Muscle layer of colon (tissue), 2 donors: ENCODE results near the gene ERCC2.

Experiments
- H3K27ac ChIP-seq: one replicate; pipeline ENCODE4 v1.7.0; 2013; ENCODE audit warnings: low read depth, mild to moderate bottlenecking, low read length, moderate library complexity
- H3K27me3 ChIP-seq, 2 donors: one replicate each; pipeline ENCODE4 v1.7.0; 2013; ENCODE audit warnings: low read length in 2 of 2, mild to moderate bottlenecking in 2 of 2; ENCODE audit not compliant: insufficient read depth in 2 of 2, control insufficient read depth in 1 of 2
- H3K36me3 ChIP-seq: one replicate; pipeline ENCODE4 v1.7.0; 2013; ENCODE audit warnings: mild to moderate bottlenecking, low read length; ENCODE audit not compliant: insufficient read depth
- H3K4me1 ChIP-seq: one replicate; pipeline ENCODE4 v1.7.0; 2013; ENCODE audit warnings: mild to moderate bottlenecking, low read length; ENCODE audit not compliant: insufficient read depth
- H3K4me3 ChIP-seq, 2 donors: one replicate each; pipeline ENCODE4 v1.7.0; 2013; ENCODE audit warnings: low read length in 2 of 2, low read depth in 1 of 2, mild to moderate bottlenecking in 1 of 2, moderate library complexity in 1 of 2
- H3K9ac ChIP-seq: one replicate; pipeline ENCODE4 v1.7.0; 2013; ENCODE audit warnings: low read length
- H3K9me3 ChIP-seq: one replicate; pipeline ENCODE4 v1.7.0; 2013; ENCODE audit warnings: mild to moderate bottlenecking, low read length
- donor health status: abdominal sarcoma.
- donor health status: Adenocarcinoma of cecum.

ERCC2 gene

DNA sequence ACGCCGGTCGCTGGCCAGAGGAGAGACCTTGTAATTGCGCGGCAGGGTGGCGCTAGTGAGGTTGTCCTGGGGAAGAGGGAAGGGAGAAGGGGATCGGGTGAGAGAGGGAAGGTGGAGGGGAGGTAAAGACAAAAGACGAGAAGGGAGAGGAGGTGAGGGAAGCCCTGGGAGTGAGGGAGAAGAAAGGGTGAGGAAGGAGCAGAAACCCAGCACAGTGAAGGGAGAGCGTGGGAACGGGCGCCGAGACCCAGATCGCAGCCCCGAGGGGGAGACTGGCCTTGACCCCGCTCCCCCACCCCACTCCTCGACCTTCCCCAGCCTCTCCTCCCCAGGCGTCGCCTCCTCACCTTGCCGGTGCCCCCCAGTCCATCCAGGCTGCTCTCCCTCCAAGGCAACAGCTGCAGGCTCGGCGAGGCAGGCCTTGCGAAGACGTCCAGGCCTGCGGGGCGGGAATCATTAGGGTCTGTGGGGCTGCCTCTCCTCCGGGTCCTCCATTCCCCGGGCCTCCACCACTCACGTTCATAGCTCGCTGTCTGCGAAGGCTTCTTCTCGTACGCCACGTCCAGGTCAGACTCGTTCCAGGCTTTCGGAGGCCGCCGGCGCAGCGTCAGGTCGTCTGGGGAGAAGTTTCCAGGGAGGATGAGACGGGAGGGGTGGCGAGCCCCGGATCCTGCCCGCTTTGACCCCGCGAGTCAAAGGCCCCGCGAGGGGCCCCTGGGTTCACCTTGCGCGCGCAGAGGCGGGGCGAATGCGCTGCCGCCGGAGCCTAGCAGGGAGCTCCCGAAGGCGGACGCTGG, 25.6 kb upstream of the ERCC2 start:
- Histone ChIP-seq H3K36me3 (no peaks in the 10 kb centered on the region), H3K4me3 (no peak overlapping the region), H3K27ac (no peak overlapping the region), H3K4me1 (peaks cover 3% of the 10 kb centered on the region), H3K9me3 (no peaks in the 10 kb centered on the region), H3K9ac (no peak overlapping the region), H3K27me3 (no peaks in the 10 kb centered on the region)

DNA sequence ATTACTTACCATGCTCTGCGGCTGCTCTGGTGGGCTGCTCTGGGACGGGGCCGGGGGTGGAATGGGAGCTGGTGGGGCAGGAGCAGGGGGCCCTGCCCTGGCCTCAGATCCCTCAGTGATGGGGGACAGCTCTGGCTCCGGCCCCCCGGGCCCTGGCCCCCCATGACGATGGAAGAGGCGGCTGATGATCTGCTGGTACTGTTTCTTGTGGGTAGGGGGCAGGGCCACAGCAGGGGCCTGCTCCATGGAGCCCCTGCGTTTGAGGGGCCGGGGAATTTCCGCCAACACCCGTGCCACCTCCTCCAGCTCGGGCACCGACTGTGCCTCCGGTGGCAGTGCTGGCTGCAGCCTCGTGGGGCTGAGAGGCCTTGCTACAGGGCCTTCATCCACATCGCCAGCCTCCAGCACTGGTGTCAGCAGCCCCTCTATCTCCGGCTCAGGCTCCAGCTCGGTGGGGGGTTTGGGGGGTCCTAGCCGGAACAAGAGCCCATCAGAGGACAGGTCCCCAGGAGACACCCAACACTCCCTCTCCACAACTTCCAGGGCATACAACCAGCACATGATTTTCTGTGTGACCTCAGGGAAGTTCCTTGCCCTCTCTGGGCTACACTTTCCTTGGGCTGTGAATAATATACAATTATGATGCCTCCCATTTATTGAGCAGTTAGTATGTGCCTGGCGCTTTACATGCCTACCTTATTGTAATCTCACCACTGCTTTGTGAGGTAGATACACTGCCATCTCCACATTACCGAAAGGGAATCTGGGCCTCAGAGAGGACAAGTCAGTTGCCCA, 21.7 kb upstream of the ERCC2 start:
- no peaks in the 10 kb centered on the region for H3K4me1 ChIP-seq

DNA sequence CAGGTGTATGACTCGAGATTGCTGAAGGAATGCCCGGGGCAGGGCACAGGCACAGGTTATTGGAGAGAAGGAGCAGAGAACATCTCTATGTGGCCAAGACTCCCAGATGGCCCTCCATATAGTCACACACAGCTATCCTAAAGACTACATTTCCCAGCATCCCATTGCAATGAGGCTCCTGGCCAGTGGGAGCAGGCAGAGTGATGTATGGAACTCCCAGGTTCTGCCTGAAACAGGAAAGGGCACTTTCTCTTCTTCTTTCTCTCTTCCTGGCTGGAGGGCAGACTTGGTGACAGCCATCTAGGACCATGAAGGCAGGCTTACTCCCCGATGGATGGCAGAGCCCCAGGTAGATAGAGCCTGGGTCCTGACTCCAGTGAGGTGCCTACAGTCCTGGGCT, 21.0 kb upstream of the ERCC2 start:
- H3K9ac ChIP-seq, result no peak overlapping the region
- no peaks in the 10 kb centered on the region for H3K27me3 ChIP-seq
- H3K4me3 ChIP-seq, result no peak overlapping the region
- no peak overlapping the region for H3K27ac ChIP-seq
- H3K36me3 ChIP-seq, result no peaks in the 10 kb centered on the region
- no peaks in the 10 kb centered on the region for H3K4me1 ChIP-seq
- H3K9me3 ChIP-seq, result no peaks in the 10 kb centered on the region

More for the DNA sequence above, 21.7 kb upstream of the ERCC2 start:
- Histone ChIP-seq H3K27me3 (no peaks in the 10 kb centered on the region), H3K36me3 (no peaks in the 10 kb centered on the region), H3K9ac (no peak overlapping the region), H3K4me3 (no peak overlapping the region), H3K27ac (no peak overlapping the region), H3K9me3 (no peaks in the 10 kb centered on the region)

DNA sequence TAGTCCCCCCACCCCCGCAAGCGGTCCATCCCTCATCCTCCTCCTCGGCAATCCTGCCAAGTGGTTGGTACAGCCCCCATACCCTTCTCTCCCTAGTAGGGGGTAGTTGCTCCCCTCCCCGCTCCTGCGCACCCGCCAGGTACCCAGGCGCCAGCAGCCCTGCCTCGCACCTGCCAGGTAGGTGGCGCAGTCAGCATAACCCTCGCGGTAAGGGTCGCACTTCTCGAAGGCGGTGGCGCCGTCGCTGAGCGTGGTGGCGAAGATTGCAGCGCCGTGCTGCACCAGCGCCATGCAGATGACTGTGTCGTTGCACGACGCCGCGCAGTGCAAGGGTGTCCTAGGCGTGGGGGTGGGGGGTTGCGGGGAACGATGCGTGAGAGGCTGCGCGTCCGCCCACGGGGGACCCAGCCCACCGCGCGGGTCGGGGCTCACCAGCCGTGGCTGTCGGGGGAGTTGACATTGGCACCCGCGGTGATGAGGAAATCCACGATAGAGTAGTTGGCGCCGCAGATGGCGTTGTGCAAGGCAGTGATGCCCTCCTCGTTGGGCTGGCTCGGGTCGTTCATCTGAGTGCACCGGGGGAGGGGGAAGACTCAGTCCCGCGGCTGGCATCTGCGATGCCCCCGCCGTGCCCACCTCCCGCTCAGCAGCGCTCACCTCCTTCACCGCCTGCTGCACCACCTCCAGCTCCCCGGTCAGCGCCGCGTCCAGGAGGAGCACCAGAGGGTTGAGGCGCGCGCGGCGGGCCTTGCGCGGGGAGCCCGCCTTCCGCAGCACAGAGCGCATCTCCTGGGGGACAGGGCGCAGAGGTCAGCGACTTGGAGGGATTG, 15.2 kb upstream of the ERCC2 start:
- no peak overlapping the region for H3K27ac ChIP-seq
- H3K4me3 ChIP-seq, result no peak overlapping the region
- peaks cover 16 to 17% of the 10 kb centered on the region in 2 donors for H3K27me3 ChIP-seq
- no peak overlapping the region for H3K9ac ChIP-seq
- H3K9me3 ChIP-seq, result no peaks in the 10 kb centered on the region
- no peaks in the 10 kb centered on the region for H3K4me1 ChIP-seq
- no peaks in the 10 kb centered on the region for H3K36me3 ChIP-seq

DNA sequence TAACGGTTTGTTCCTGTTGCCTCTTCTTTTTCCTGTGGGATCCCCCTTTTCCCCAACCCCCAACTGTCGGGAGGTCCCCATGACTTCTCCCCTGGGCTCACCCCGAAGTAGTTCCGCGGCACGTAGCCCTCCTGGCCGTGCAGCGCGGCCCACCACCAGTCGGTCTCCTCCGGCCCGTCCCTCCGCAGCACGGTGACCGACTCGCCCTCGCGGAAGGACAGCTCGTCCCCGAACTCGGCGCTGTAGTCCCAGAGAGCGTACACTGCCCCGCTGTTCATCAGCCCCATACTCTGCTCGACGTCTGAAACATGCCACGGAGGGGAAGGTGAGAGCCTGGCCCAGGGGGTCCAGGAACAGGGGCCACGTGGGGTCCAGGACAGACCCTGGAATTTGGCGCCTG, 12.1 kb upstream of the ERCC2 start:
- Histone ChIP-seq H3K4me3 (no peak overlapping the region), H3K27ac (no peak overlapping the region), H3K36me3 (no peaks in the 10 kb centered on the region)

DNA sequence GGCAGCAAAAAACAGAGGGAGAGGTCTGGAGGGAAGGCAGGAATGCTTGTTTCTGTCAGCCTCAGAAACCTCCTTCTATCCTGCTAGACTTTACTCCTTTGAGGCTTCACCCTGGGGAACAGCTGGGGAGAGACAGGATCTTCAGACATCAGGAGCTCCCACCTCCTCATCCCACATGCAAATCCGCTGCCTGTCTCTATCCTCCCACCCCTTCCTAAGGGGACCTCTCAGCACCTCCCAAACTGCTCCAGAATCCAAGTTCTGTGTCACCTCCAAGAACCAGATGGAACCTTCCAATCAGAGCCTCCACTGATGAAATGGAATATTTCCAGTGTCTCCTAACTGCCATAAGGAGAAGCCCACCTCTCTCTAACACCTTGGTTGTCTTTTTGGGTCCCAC, 9.7 kb upstream of the ERCC2 start:
- Histone ChIP-seq H3K4me3 (no peak overlapping the region), H3K27ac (no peak overlapping the region), H3K4me1 (no peaks in the 10 kb centered on the region), H3K9me3 (no peaks in the 10 kb centered on the region), H3K27me3 (peaks cover 4 to 5% of the 10 kb centered on the region in 2 donors), H3K9ac (no peak overlapping the region), H3K36me3 (no peaks in the 10 kb centered on the region)

More for the DNA sequence above, 12.1 kb upstream of the ERCC2 start:
- Histone ChIP-seq H3K4me1 (no peaks in the 10 kb centered on the region), H3K27me3 (peaks cover 16 to 17% of the 10 kb centered on the region in 2 donors), H3K9me3 (no peaks in the 10 kb centered on the region), H3K9ac (no peak overlapping the region)

DNA sequence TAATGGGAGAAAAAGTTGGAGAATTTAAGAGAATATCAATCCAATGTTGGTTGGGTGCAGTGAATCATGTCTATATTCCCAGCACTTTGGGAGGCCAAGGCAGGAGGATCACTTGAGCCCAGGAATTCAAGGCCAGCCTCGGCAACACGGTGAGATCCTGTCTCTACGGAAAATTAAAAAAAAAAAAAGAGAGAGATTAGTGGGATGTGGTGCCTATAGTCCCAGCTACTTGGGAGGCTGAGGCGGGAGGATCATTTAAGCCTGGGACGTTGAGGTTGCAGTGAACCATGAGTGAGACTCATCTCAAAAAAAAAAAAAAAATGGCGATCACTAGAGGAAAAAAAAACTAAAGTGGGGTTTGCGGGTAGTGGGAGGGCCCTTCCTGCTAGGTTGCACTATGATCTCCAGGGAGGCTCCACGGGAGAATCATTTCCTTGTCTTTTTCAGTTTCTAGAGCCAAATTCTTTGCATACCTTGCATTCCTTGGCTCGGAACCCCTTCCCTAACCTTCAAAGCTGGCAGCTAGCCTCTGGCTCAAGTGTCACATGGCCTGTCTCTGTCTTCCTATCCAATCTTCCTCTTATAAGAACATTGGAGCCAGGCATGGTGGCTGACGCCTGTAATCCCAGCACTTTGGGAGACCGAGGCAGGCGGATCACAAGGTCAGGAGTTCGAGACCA, 5.8 kb upstream of the ERCC2 start:
- Histone ChIP-seq H3K36me3 (no peaks in the 10 kb centered on the region), H3K4me3 (no peak overlapping the region), H3K9ac (no peak overlapping the region), H3K9me3 (no peaks in the 10 kb centered on the region), H3K27me3 (no peaks in the 10 kb centered on the region), H3K4me1 (no peaks in the 10 kb centered on the region), H3K27ac (no peak overlapping the region)

DNA sequence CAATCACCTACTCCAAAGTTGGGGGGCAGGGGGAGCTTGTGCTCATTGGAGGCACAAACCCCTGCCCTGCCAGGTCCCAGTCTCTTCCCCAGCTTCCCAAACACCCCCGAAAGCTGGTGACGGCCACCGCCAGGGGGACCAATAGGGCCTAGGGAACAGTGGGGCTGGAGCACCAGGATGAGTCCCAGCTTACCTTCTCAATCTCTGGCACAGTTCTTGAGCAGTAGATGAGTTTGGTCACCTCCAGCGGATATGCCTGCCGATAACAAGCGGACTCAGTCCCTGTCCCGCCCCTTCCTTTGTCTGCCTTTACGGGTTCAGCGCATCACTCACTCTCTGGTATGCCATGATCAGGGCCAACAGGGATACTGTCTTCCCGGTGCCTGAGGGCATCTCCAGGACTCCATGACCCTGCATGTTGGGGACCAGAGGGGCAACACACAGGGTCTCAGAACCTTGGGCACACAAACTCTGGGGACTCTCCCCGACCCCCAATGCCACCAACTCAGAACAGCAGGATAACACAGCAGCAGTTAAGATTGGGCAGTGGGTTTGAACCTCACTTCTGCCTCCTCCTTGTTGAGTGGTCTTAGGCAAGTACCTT, 1.5 kb downstream of the ERCC2 start:
- Histone ChIP-seq H3K4me3 (no peak overlapping the region), H3K4me1 (peaks cover 4% of the 10 kb centered on the region), H3K9ac (no peak overlapping the region)

DNA sequence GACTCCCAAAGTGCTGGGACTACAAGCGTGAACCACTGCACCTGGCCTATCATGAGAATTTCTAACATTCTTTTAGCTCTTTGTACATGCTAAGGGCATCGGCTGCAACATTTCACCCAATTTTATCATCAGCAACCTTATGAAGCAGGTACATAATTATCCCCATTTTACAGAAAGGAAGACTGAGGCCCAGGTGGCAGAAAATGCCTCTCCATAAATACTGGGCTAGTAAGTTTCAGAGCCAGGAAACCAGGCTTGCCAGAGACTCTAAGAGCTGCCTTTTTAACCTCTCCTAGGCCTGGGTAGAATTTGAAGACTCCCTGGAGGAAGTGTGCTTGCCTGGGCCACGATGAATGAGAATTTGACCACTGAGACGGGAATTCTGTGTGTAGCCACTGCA, 2.2 kb downstream of the ERCC2 start:
- H3K27me3 ChIP-seq, result no peaks in the 10 kb centered on the region
- H3K9me3 ChIP-seq, result no peaks in the 10 kb centered on the region
- H3K4me1 ChIP-seq, result peaks cover 4% of the 10 kb centered on the region
- no peak overlapping the region for H3K27ac ChIP-seq
- no peak overlapping the region for H3K9ac ChIP-seq
- H3K4me3 ChIP-seq, result no peak overlapping the region
- no peaks in the 10 kb centered on the region for H3K36me3 ChIP-seq

More for the DNA sequence above, 1.5 kb downstream of the ERCC2 start:
- H3K27ac ChIP-seq, result no peak overlapping the region
- no peaks in the 10 kb centered on the region for H3K36me3 ChIP-seq
- no peaks in the 10 kb centered on the region for H3K27me3 ChIP-seq
- H3K9me3 ChIP-seq, result no peaks in the 10 kb centered on the region

DNA sequence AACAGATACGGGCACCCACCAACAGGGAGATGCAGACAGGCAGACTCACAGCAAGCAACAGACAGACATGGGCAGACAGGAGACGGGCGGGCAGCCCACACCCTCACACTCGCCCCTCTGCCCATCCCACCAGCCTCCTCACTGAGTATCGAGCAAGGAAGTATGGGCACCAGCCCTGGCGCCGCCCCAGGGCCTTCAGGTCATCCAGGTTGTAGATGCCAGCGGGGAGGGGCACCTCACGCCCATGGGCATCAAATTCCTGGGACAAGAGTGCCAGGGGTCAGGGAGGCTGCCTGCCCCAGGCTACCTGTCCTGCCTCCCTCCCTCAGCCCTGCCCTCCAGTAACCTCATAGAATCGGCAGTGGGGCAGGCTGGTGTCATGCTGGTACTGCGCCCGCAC, 5.7 kb downstream of the ERCC2 start:
- Histone ChIP-seq H3K4me3 (no peak overlapping the region), H3K27me3 (no peaks in the 10 kb centered on the region), H3K4me1 (peaks cover 3% of the 10 kb centered on the region), H3K27ac (no peak overlapping the region), H3K9me3 (no peaks in the 10 kb centered on the region), H3K9ac (no peak overlapping the region), H3K36me3 (no peaks in the 10 kb centered on the region)
